ENCODE measurements around the gene EHD4.

Gene EHD4

DNA sequence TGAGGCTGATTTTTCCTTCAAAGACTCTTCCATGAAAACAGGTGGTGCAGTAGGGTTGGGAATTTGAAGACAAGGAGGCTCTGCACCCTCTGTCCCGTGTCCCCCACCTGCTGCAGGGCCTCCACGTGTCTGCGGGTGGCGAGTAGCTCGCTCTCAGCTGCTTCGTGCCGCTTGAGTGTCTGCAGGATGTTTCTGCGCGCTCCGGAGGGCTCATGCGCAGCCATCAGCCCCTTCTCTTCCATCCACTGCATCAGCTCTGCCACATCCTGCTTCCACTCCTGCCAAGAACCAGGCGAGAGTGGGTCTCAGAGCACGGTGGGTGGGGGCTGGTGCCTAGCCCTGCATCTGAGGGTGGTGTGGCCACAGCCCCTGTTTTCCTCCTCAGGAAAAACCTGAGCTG, 96.3 kb downstream of the EHD4 start:
- DNase-seq: no peak

DNA sequence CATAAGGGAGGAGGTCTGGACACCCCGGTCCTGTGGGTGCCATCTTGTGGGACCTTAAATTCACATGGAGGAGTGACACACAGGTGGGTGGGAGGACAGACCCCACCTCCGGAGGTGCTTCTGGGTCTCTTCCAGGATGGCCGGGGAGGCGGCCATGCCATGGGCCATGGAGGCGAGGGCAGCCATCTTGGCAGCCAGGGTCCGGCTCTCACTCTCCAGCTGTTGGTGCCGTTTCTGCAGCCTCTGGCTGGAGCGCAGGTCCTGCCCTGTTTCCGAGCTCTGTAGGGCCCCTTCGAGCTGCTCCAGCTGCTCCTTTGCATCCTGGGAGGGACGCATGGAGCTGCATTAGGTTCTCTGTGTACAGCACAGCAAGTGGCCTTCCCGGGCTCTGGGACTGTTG, 97.6 kb downstream of the EHD4 start:
- DNase-seq: no peak

DNA sequence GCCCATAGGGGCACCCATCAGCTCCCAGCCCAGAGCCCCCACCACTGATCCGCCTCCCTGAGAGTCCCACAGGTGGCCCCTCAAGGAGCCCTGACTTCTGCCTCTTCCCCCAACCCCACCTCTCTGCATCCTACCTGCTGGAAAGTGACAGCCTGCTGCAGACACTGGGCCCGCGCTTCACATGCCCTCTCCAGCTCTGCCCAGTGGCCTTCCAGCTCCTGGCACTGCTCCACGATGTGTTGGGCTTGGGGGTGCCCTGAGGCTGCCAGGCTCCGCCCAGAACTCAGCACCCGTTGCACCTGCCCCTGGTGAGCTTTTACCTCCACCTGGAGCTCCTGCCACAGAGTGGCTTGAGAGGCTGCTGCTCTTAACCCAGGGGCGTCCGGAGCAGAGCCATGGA, 98.6 kb downstream of the EHD4 start:
- no peak for DNase-seq

DNA sequence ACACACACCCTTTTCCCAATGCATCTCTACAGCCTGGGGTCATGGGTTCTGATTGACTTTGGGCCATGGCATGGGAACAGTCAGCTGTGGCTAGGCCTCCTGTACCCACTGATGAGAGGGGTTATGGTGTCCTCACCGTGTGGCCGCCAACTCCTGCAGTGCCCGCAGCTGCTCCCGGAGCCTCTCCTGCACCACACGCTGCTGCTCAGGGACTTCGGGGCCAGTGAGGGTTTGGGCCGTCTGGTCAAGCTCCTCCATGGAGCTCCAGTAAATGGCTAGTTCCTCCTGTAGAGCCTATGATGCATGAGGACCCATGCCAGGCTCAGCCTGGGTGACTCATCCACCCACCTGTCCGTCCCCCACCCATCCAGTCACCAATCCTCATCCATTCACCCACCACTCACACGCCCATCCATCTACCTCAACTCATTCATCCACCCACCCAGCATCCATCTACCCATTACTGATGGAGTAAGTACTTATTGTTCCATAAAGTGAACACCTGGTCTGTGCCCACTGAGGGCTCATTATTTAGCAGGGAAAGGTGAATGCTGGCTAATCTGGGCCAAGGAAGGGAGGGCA, 100.1 kb downstream of the EHD4 start:
- no peak for DNase-seq

DNA sequence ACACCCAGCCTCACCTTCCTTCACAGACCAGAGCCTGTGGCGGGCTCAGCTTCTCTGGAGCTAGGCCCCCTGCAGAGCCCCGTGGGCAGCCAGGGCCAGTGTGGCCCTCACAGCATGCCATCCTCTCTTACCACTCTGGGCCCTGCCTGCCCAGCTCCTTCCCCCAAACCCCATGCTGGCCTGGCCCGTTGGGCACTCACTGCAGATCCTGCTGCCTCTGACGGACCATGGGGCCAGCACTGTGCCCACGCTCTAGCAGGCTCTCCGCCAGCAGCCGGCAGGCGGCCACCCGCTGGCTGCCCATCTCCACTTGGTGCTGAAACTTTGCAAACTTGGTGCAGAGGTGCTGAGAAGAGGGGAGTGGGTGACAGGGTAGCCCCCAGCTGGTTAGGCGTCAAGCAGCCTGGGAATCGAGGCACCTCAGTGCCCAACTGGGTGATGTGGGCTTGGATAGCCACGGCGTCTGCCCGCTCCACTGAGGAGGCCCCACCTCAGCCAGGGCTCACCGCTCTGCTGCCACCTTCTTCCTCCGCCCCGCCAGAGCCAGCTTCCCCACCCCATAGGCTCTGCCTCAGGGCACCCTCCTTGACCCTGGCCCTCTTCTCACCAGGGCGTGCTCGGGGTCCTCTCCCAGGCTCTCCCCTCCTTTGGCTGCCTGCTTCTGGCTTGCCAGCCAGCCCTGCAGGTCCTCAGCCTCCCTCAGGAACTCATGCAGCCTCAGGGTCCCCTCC, 101.0 kb downstream of the EHD4 start:
- no peak for DNase-seq

DNA sequence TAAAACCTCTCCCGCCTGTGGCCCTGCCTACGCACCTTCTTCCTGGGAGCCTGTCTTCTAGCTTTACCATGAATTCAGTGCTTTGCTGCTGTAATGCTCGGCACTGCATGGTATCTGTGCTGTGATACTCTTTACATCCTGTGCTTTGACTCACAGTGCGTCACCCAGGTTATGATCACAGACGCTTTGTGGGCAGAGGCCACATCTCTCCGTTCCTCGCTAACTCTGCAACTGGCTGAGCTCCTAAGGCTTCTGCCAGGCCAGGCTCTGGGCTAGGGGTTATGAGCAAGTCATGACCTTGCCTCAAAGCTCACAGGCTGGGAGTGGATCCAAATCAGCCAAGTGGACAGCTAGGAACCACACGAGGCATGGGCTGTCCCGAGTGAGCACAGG, 101.7 kb downstream of the EHD4 start:
- DNase-seq: no peak

DNA sequence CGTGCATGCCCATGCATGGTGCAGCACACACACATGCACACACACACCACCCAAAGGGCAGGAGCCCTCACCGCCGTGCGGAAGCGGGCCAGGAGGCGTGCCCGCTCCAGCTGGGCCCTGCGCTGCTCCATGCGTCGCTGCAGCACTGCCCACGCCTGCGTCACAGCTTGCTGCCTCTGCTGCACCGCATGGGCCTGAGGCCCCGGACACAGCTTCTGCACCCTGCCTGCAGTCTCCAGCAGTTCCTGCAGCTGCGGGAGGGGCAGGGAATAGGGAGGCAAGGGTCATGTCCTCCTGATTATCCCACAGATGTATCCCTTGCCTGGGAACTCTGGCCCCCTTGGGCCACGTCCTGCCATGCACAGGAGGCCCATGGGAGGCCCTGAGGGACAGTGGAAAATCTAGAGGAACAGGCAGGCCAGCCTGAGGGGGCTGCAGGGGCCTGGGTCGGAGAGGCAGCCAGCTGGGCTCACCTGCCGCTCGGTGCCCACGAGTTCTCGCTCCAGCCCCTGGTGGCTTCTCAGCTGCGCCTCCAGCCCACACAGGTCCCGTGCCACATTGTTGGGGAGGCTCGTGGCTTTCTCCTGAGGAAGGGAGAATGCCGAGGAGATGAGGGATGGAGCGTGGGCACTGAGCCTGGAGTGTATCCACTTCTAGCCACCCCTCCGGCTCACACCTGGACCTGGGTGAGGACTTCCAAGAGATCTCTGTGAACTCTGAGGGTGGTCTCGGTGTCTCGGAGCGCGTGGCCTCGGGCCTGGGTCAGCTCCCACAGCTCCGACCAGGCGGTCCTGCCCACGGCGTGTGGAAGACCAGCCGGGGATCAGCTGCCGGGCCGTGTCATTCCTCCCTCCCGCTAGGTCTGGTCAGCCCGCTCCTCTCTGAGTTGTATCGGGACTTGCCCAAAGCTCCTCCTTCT, 102.3 kb downstream of the EHD4 start:
- no peak for DNase-seq

DNA sequence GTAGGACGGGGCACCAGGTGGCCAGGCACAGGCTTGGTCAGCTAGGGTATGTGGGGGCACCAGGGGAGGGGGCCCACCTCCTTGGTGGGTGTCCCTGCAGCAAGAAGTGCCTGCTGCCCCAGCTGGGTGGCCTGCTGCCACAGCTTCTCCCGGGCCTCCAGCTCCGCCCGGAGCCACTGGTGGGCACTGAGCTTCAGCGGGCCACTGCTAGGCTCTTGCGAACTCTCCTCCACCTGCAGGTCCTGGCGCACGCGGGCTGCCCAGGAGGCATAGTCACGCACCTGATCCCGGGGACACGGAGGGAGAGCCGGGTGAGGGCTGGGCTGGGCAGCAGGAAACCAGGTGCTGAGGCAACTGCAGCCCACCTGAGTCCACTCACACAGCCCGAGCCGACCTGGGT, 104.0 kb downstream of the EHD4 start:
- DNase-seq: no peak

DNA sequence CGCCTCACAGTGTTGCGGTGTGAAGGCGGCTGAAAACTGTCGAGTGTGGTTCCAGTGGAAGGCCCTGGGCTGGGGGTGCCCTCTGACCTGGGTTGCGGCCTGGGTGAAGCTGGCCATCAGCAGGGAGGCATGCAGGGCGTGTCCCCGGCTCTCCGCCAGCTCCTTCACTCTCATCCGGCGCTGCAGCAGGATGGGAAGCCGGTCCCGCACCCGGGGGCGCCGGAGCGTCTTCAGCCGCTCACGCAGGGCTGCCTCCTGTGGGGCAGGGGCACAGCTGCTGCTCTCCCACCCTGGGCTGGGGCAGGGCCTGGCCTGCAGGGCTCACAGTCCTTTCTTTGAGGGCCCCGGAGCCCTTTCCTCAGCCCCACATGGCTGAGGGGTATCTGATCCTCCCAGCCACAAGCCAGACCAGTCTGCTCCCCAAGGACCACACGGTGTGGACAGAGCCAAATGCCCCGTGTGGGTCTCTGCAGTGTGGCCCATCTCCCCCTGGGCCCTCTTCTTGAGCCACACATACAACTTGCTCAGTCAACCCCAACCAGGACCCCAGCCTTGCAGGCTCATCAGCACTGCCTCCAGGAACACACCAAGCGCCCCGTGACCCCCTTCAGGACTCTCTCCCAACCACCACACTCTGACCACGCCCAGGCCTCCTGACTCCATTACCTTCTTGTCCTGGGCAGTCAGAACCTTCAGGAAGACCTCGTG, 105.3 kb downstream of the EHD4 start:
- DNase-seq: no peak

DNA sequence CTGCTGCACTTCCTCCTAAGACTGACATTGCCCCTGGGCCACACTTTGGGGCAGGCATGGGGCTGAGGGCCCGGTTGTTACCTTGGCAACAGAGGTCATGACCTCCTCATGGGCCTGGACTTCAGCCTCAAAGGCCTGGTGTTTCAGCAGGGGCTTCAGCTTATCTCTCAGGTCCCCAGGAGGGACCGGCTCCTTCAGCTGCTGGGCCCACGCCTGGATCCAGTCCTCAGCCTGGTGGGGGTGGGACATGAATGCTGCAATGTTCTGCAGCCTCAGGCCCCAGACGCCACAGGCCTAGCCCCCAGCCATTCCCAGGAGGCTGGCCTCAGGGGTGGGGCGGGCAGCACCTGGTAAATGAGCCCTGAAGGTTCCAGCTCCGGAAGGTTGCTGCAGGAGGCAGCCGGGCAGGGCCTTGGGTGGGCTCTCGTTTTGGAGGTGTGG, 106.1 kb downstream of the EHD4 start:
- peak; percentile 69 for DNase-seq

DNA sequence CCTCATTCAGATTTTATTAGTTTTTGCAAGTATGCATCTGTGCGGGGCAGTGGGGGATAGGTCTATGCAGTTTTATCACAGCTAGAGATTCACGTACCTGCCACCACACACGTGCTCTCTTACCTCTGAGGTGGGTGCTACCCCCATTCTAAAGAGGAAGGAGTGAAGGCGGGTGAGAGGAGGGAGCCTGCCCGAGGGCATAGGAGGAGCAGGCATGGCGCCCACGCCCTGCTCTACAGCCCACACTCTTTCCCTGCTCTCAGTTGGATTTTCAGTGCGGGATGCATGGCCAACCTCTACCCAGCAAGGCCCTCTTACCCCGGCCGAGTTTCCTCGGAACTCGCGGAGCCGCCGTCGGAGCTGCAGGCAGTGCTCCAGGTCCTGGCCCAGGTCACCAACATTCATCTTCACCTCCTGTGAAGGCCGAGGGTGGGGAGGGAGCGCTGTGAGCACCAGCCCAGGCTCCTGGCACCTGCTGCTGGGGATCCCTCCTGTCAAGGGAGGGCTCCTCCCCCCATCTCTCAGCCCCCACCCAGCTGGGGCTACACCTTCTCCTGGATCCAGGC, 106.8 kb downstream of the EHD4 start:
- DNase-seq: no peak

DNA sequence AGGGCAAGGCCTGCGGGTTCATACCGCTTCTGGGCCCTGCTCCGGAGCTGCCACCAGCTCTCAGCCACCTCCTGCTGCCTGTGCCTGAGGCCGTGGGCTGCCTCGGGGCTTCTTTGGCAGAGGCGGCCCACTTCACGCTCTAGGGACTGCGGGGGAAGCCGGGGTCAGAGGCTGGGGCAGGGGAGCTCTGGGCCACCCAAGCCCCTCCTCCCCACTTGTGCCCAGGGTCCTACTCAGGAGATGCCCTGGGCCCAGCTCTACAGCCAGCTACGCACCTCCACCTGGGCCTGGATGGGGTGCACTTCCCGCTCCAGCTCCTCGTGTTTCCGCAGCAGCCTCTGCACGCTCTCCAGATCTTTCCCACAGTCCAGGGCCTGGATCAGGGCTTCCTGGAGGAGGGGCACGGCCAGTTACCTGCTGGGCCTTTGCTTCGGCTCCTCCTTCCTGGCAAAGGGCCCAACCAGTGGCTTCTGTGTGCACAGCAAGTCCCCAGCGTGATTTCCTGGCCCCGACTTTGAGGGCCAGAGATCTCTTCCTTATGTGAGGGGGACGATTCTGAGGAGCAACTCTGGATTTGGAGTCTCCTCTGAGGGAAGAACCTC, 109.7 kb downstream of the EHD4 start:
- no peak for DNase-seq

DNA sequence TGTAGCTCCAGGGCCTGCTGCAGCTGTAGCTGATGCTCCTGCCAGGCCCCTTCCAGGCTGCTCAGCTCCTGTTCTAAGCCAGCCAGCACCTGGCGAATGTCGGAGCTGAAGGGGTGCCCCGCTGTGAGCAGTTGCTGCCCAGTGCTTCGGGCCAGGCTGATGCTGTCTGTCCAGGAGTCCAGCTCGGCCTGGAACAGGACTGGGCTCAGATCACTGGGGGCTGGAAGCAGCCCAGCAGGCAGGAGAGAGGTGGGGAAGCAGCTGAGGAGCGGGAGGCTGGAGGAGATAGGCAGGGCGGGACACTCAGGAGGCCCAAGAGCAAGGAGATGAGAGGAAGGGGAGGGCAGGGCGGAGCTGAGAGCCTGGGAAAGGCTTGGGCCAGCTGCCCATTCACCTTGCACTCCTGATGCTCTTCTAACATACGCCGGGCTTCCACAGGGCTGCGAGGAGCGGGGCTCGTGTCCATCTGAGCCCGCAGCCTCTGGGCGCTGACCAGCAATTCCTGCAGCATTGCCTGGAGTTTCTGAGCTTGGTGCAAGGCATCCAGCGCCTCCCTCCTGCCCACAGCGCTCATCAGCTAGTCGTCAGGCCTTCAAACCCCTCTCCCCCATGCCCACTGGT, 110.5 kb downstream of the EHD4 start:
- DNase-seq: no peak

DNA sequence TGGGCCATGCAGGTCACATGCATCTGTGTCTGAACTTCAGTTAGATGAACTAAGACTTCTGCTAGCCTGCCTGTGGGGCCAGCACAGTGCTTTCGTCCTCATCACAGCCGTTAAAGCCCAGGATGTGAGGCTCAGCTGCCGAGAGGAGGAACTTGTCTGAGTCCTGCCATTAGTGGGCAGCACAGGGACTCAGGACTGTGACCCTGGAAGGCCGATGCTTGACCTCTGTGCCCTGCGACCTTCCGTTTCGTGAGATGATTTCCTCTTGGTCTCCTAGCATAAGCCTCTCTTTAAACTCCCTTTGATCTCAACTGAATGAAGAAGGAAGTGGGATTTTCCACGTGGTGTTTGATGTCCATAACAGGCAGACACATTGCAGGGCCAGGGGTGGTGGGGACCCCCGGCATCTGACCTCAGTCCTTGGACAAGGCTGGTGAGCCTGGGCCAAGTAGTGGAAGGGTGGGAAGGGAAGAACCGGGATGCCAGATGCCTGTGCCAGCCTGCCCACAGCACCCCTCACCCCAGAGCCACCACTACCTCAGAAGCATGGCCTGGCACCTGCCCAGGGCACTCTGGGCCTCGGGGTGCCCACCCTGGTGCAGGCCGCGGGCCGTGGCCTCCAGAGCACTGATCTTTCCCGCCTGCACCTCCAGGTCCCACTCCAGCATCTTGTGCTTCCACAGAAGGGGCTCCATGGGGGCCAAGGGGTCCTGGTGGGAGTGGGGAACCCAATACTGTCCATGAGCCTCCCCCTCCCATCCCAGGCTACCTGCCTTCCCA, 112.1 kb downstream of the EHD4 start:
- no peak for DNase-seq

DNA sequence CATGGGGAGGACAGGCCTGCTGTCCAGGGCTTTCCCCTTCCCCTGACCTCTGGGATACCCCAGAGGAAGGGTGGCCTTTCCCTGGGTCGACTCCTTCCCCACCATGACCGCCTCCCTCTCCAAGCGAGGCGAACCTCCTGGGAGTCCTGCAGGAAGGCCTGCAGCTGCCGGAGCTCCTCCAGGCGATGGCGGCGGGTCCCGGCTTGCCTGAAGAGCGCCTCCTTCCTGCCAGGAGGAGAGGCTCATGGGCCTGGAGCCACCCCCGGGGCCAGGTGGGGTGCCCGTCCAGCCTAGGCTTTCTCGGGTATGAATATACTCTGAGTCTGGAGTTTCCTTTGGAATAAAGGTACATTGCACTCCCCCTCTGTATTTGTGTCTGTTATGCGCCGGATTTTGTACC, 113.6 kb downstream of the EHD4 start:
- DNase-seq: no peak

DNA sequence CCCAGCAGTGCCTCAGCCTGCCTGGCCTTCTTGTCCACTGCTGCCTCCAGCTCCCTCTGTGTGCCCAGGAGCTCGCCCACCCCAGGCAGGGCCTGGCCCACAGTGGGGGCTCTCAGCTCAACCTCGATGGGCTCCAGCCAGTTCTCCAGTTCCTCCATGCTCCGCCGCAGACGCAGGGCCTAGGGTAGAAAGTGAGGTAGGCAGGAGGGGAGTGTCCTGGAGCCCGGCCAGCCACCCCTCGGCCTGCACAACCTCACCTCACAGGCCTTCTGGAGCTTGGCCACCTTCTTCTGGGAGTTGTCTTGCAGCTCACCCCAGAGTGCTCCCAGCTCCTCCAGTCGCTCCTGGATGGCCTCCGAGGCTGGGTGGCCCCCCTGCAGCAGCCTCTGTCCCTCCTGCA, 115.0 kb downstream of the EHD4 start:
- DNase-seq: no peak

DNA sequence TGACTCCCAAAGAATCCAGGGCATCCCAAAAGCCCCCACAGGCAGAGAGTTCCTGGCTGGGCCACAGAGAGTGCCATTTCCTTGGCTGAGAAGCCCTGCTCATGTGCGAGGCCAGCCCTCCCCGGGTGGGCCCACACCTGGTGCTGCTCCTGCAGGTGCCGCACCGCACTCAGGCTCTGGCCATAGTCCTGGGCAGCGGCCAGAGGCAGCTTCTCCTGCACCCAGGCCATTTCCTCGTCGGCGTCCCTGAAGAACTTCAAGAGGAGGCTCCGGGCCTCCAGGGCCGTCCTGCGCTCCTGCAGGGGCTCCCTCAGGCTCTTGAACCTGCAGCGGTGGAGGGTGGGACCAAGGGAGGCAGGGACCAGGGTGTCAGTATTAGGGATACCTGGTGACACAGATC, 115.6 kb downstream of the EHD4 start:
- DNase-seq: no peak

DNA sequence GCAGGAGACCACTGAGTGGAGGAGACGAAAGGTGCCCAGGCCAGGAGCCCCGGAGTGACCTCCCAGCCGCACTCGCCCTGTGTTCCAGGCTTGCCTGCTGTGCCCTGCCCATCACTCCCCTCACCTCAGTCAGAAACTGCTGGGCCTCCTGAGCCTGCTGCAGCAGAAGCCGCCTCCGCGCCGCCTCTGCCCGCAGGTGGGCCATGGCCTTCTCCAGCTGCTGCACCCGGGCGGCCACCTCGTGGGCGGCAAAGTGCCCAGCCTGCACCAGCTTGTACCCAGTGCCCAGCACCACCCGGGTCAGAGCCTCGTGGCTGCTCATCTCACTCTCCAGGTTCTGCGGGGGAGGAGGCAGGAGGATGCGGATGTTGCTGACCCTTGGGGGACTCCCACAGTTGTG, 116.1 kb downstream of the EHD4 start:
- DNase-seq: no peak

DNA sequence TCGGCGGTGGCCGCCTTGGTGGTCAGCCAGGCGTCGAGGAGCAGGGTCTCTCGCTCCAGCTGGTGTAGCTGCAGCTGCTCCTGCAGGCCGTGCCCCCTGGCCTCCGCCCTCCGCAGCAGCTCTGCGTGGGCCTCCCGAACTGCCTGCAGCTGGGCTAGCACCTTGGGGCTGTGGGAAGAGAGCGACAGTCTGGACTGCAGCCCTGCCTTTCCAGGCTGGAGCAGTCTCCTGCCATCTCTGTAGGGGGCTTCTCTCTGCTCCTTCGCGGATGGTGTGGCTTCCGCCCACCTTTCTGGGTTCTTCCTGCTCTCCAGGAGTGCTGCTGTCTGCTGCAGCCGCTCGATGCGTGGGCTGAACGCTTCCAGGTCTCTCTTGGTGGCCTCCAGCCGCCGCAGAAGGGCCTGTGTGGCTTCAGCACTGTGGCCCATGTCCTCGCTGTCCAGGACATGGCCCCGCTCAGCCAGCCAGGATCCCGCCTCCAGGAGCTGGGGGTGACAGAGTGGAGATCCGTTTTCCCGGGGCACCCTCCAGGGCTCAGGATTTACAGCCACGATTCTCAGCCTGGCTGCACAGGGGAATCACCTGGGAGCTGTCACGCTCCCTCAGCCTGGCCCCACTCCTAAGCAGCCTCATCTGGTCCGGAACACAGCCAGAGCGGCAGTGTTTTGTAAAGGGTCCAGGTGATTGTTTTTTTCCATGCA, 116.9 kb downstream of the EHD4 start:
- DNase-seq: peak; percentile 37

DNA sequence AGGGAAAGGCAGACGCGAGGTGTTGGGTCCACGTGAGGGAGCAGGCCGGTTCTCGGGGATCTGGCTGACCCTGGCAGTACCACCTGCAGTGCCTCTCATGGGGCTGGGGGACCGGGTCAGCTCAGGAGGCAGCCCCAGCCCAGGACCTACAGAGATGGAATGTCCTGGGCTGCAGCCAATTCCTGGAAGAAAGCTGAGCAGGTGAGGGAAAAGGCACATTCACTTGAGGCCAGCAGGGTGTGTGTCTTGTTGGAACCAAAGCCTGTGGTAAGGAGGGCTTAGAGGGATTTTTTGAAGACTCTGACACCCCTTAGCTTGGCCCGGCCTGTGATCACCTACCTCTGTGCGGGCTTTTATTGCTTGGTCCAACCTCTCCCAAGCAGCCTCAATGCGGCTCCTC, 117.9 kb downstream of the EHD4 start:
- no peak for DNase-seq

DNA sequence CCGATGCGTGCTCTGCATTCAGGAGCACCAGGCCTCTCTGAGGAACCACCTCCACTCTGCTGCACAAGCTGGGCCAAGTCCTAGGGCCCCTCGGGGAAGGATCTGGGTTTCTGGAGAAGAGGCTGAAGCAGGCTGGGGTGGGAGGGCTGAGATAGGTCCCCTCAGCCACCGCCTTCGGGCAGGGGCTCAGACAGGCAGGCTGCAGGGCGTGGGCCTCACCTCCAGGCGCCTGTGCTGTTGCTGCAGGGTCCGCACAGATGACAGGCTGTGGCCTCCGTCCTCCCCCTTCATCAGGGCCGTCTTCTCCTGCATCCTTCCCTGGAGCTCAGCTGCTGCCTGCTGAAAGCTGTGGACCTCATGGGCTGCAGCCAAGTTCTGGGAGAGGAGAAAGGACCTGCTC, 118.5 kb downstream of the EHD4 start:
- DNase-seq: no peak

Measured in eye (tissue), 1 donor.